ENCODE results near the gene ZFP91. TPM values are rescaled to one million over a fixed set of nuclear protein-coding genes. Genes with fewer than 3 reads are reported as not detected.

ZFP91 gene
- total and polyA plus RNA-seq, 2 donors (not counting 3 experiments of a cell fraction or from before 2014, with no cell fraction given), result 20.2 to 52.0 TPM

- intact Hi-C loops (cut with micrococcal nuclease) (no loop called here), dilution Hi-C loops (cut with MboI; ENCODE audit: extremely low pct_ligation_motif_present, low sequenced_read_pairs) (no loop called here)
- TF ChIP-seq GATA2 (IDR thresholded peaks at IDR 0.05; ENCODE audit: insufficient read depth, insufficient read length, low read depth, low read length), result no peak
- no peak for TF ChIP-seq EZH2 (IDR thresholded peaks at IDR 0.05; ENCODE audit: borderline replicate concordance, low read depth, low read length, severe bottlenecking)
- TF ChIP-seq POLR2AphosphoS5 (IDR thresholded peaks at IDR 0.05; ENCODE audit: insufficient read depth, low read depth, low read length), result no peak
- TF ChIP-seq FOS (IDR thresholded peaks at IDR 0.05; ENCODE audit: borderline replicate concordance, insufficient read depth, low read length), result no peak
- TF ChIP-seq, protein P1, sequence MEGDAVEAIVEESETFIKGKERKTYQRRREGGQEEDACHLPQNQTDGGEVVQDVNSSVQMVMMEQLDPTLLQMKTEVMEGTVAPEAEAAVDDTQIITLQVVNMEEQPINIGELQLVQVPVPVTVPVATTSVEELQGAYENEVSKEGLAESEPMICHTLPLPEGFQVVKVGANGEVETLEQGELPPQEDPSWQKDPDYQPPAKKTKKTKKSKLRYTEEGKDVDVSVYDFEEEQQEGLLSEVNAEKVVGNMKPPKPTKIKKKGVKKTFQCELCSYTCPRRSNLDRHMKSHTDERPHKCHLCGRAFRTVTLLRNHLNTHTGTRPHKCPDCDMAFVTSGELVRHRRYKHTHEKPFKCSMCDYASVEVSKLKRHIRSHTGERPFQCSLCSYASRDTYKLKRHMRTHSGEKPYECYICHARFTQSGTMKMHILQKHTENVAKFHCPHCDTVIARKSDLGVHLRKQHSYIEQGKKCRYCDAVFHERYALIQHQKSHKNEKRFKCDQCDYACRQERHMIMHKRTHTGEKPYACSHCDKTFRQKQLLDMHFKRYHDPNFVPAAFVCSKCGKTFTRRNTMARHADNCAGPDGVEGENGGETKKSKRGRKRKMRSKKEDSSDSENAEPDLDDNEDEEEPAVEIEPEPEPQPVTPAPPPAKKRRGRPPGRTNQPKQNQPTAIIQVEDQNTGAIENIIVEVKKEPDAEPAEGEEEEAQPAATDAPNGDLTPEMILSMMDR (IDR thresholded peaks at IDR 0.05; ENCODE audit: extremely low read depth in 1 of 2, insufficient read depth in 1 of 2, low read depth in 1 of 2, low read length in 2 of 2), result no peak
- no peak for TF ChIP-seq JUN (IDR thresholded peaks at IDR 0.05; ENCODE audit: borderline replicate concordance, insufficient read depth, insufficient read length, low read depth)
- no peak for TF ChIP-seq MYC (IDR thresholded peaks at IDR 0.05; ENCODE audit: low read depth, low read length)
- no peaks in the 10 kb centered on the region for H3K4me1 ChIP-seq (ENCODE audit: control insufficient read depth, extremely low read depth, insufficient read depth, low read length)
- no peaks in the 10 kb centered on the region for H3K9me1 ChIP-seq (replicated peaks; ENCODE audit: control insufficient read depth, extremely low read depth, insufficient read depth, low read length)
- no peak overlapping the region for H3K4me2 ChIP-seq (ENCODE audit: insufficient read depth, low read length)
- no peaks in the 10 kb centered on the region for H3K9me3 ChIP-seq (replicated peaks; ENCODE audit: control insufficient read depth, insufficient read depth, low read length)
- no TSS peak for BruUV-seq (replicated peaks)
- DNase-seq (ENCODE audit: low read depth, low spot score) (no peak), FAIRE-seq (no peak)
- no peaks in the 10 kb centered on the region for H3K27me3 ChIP-seq (ENCODE audit: control insufficient read depth in 2 of 2, insufficient read depth in 2 of 2, low read length in 2 of 2)
- H3K4me3 ChIP-seq (replicated peaks in 1 of 3; ENCODE audit: insufficient read depth in 1 of 3, low read depth in 1 of 3, low read length in 3 of 3), result no peak overlapping the region
- POLR2A ChIA-PET, result no interaction called here
- H3K27ac ChIP-seq (ENCODE audit: insufficient read depth, low read depth, low read length), result no peak overlapping the region
- H2AFZ ChIP-seq (ENCODE audit: low read depth, low read length), result no peak overlapping the region
- H3K9ac ChIP-seq (replicated peaks; ENCODE audit: extremely low read depth, insufficient read depth, low read length), result no peak overlapping the region
- peaks cover 0 to 4% of the 10 kb centered on the region in 2 experiments for H3K36me3 ChIP-seq (ENCODE audit: control insufficient read depth in 2 of 2, extremely low read depth in 1 of 2, insufficient read depth in 2 of 2, low read length in 2 of 2)
- peaks cover 2% of the 10 kb centered on the region for H4K20me1 ChIP-seq (replicated peaks; ENCODE audit: control insufficient read depth, extremely low read depth, insufficient read depth, low read length)
- CTCF ChIA-PET, result interaction anchor here (0.9 kb wide), 1 partner anchor 14 kb away, joined by 3 read pairs; the partner anchor contains the start of gene ZFP91
- H3K79me2 ChIP-seq (ENCODE audit: control insufficient read depth, insufficient read depth, low read length), result peaks cover 88% of the 10 kb centered on the region
These were observed 14.1 kb downstream of the ZFP91 start for GRCh38 chr11:58592760-58593472.

Data from endothelial cell of umbilical vein (primary cell).